ENCODE results near the gene EVC.
"Not testable (repeated sequence)": the region's sequence is repeated elsewhere in the genome, so short reads cannot be mapped to it uniquely, and the experiment has no call there.

EVC gene

DNA sequence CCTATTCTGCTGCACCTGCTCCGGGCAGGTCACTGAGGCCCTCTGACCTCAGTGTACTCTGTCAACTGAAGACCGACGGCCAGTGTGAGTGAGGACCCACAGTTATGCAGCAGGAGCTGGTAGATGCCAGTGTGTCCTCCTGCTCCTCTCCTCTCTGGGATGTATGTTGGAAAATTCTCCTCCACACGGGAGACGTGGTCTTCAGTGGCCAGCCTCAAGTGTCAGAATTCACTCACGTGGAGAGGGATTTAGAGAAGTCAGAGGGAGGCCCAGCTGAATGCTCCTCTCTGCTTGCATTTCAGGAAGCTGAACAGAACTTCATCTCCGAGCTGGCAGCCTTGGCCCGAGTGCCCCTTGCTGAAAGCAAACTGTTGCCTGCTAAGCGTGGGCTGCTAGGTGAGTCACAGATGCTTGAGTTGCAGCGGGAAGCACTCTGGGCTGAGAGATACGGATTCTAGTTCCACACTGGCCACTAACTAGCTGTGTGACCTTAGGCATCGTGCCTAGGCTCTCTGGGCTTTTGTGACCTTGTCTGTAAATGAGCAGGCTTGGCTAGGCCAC, 98.3 kb downstream of the EVC start:
- peaks cover 2% of the 10 kb centered on the region for H3K79me1 ChIP-seq (ENCODE audit: low read depth, low read length)

DNA sequence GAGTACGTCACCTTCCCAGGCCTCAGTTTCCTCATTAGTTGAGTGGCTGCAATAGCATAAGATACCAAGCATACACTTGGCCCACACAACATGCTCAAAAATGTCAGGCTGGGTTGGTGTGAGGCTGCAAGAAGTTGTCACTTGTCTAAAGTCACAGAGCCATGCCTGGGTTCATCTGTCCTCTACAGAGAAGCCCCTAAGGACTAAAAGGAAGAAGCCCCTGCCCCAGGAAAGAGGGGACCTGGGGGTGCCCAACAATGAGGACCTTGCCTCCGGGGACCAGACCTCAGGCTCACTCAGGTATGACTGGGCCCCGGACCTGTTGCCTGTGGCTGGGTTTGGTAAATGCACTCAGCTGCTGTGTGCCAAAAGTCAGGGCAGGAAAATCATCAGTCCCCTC, 99.2 kb downstream of the EVC start:
- no peak overlapping the region for H2BK5ac ChIP-seq (ENCODE audit: low read length)
- H3K36me3 ChIP-seq (replicated peaks in 1 of 2; ENCODE audit: control insufficient read depth in 2 of 2, insufficient read depth in 2 of 2, low read length in 2 of 2) = peaks cover 19 to 76% of the 10 kb centered on the region in 2 donors
- H3K9ac ChIP-seq (ENCODE audit: low read depth, low read length, poor library complexity) = no peak overlapping the region
- no peak overlapping the region for H3K23ac ChIP-seq (ENCODE audit: low read depth, low read length, poor library complexity)
- no peak overlapping the region for H2AK5ac ChIP-seq (ENCODE audit: low read depth, low read length)
- no CpG with 5 or more reads among the region's 3 CpGs for WGBS, 2 donors (ENCODE audit: extremely low coverage in 2 of 2, insufficient read length in 2 of 2, insufficient replicate concordance in 1 of 2)
- DNase-seq (ENCODE audit: low spot score) = no peak
- H2BK15ac ChIP-seq (ENCODE audit: low read length) = no peak overlapping the region
- no peak overlapping the region for H3K4me2 ChIP-seq (ENCODE audit: insufficient read depth, low read length, poor library complexity, severe bottlenecking)
- no peak overlapping the region for H3K14ac ChIP-seq (ENCODE audit: low read length)
- H3K27ac ChIP-seq (replicated peaks; ENCODE audit: low read length) = no peak overlapping the region
- H2BK120ac ChIP-seq (ENCODE audit: low read depth, low read length) = no peak overlapping the region
- H3K27me3 ChIP-seq (ENCODE audit: control insufficient read depth in 3 of 3, insufficient read depth in 3 of 3, low read depth in 1 of 3, low read length in 3 of 3) = no peaks in the 10 kb centered on the region
- H3K4me1 ChIP-seq (ENCODE audit: control insufficient read depth in 2 of 2, insufficient read depth in 1 of 2, low read depth in 1 of 2, low read length in 2 of 2) = peaks cover 0 to under 1% of the 10 kb centered on the region in 2 donors
- H3K4me3 ChIP-seq (ENCODE audit: low read length in 2 of 2) = no peak overlapping the region
- H4K8ac ChIP-seq (ENCODE audit: low read depth, low read length) = no peak overlapping the region
- no peak overlapping the region for H2AFZ ChIP-seq (ENCODE audit: low read length)
- no peaks in the 10 kb centered on the region for H3K9me3 ChIP-seq (replicated peaks in 1 of 2; ENCODE audit: control insufficient read depth in 2 of 2, insufficient read depth in 1 of 2, low read depth in 1 of 2, low read length in 2 of 2)
- H4K91ac ChIP-seq (ENCODE audit: low read depth, low read length, poor library complexity) = no peak overlapping the region
- H3K79me1 ChIP-seq (ENCODE audit: low read depth, low read length) = peaks cover 4% of the 10 kb centered on the region
- H2BK12ac ChIP-seq (ENCODE audit: low read length) = no peak overlapping the region
- no peak overlapping the region for H3K4ac ChIP-seq (ENCODE audit: low read length)
- no peak overlapping the region for H3K18ac ChIP-seq (ENCODE audit: low read length)

More for the DNA sequence above, 98.3 kb downstream of the EVC start:
- Histone ChIP-seq H2BK12ac (ENCODE audit: low read length) (no peak overlapping the region), H3K36me3 (replicated peaks in 1 of 2; ENCODE audit: control insufficient read depth in 2 of 2, insufficient read depth in 2 of 2, low read length in 2 of 2) (peaks cover 20 to 79% of the 10 kb centered on the region in 2 donors), H3K23ac (ENCODE audit: low read depth, low read length, poor library complexity) (no peak overlapping the region), H4K8ac (ENCODE audit: low read depth, low read length) (no peak overlapping the region), H3K4ac (ENCODE audit: low read length) (no peak overlapping the region), H3K27ac (replicated peaks; ENCODE audit: low read length) (no peak overlapping the region), H2BK5ac (ENCODE audit: low read length) (no peak overlapping the region), H2AK5ac (ENCODE audit: low read depth, low read length) (no peak overlapping the region), H2BK120ac (ENCODE audit: low read depth, low read length) (no peak overlapping the region), H3K4me3 (ENCODE audit: low read length in 2 of 2) (no peak overlapping the region), H4K91ac (ENCODE audit: low read depth, low read length, poor library complexity) (no peak overlapping the region), H3K14ac (ENCODE audit: low read length) (no peak overlapping the region), H2AFZ (ENCODE audit: low read length) (no peak overlapping the region), H3K27me3 (ENCODE audit: control insufficient read depth in 3 of 3, insufficient read depth in 3 of 3, low read depth in 1 of 3, low read length in 3 of 3) (no peaks in the 10 kb centered on the region), H3K9me3 (replicated peaks in 1 of 2; ENCODE audit: control insufficient read depth in 2 of 2, insufficient read depth in 1 of 2, low read depth in 1 of 2, low read length in 2 of 2) (no peaks in the 10 kb centered on the region), H3K4me1 (ENCODE audit: control insufficient read depth in 2 of 2, insufficient read depth in 1 of 2, low read depth in 1 of 2, low read length in 2 of 2) (no peaks in the 10 kb centered on the region), H3K9ac (ENCODE audit: low read depth, low read length, poor library complexity) (no peak overlapping the region), H3K18ac (ENCODE audit: low read length) (no peak overlapping the region), H2BK15ac (ENCODE audit: low read length) (no peak overlapping the region), H3K4me2 (ENCODE audit: insufficient read depth, low read length, poor library complexity, severe bottlenecking) (no peak overlapping the region)
- no peak for DNase-seq (ENCODE audit: low spot score)
- no CpG with 5 or more reads among the region's 12 CpGs for WGBS, 2 donors (ENCODE audit: extremely low coverage in 2 of 2, insufficient read length in 2 of 2, insufficient replicate concordance in 1 of 2)

DNA sequence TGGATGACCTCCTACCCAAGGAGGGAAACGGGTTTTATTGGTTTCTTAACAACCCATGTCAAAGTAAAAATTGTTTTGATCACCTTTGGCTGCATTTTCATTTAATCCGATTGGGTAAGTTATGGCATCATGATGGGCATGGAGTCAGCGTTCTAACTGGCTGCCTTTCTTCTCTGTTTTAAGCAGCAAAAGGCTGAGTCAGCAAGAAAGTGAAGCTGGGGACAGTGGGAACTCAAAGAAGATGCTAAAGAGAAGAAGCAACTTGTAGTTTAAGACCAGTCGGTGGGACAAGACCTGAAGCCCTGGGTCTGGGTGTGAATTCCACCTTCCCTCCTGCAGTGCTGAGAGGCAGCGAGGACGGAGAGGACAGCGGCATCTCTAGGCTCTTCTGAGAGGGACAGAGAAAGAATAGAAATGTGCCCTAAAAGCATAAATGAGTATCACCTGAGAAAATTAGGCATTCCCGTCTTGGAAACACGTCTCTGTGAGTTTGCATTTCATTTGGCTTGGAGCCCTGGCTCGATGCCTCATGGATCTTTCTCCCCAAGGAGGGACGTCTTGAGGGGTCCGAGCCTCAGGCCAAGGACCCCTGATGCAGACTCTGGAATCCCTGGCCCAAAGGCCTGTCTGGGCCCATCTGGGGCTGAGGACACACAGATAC, 99.9 kb downstream of the EVC start:
- H4K8ac ChIP-seq (ENCODE audit: low read depth, low read length) = no peak overlapping the region
- H3K36me3 ChIP-seq (replicated peaks in 1 of 2; ENCODE audit: control insufficient read depth in 2 of 2, insufficient read depth in 2 of 2, low read length in 2 of 2) = peaks cover 20 to 79% of the 10 kb centered on the region in 2 donors
- no peaks in the 10 kb centered on the region for H3K9me3 ChIP-seq (replicated peaks in 1 of 2; ENCODE audit: control insufficient read depth in 2 of 2, insufficient read depth in 1 of 2, low read depth in 1 of 2, low read length in 2 of 2)
- H3K9ac ChIP-seq (ENCODE audit: low read depth, low read length, poor library complexity) = no peak overlapping the region
- WGBS, 2 donors (ENCODE audit: extremely low coverage in 2 of 2, insufficient read length in 2 of 2, insufficient replicate concordance in 1 of 2) = no CpG with 5 or more reads among the region's 12 CpGs
- H3K4me2 ChIP-seq (ENCODE audit: insufficient read depth, low read length, poor library complexity, severe bottlenecking) = no peak overlapping the region
- no peak overlapping the region for H3K4ac ChIP-seq (ENCODE audit: low read length)
- DNase-seq (ENCODE audit: low spot score) = no peak
- peaks cover 0 to 5% of the 10 kb centered on the region in 2 donors for H3K4me1 ChIP-seq (ENCODE audit: control insufficient read depth in 2 of 2, insufficient read depth in 1 of 2, low read depth in 1 of 2, low read length in 2 of 2)
- H2BK12ac ChIP-seq (ENCODE audit: low read length) = no peak overlapping the region
- H4K91ac ChIP-seq (ENCODE audit: low read depth, low read length, poor library complexity) = no peak overlapping the region
- H3K27me3 ChIP-seq (ENCODE audit: control insufficient read depth in 3 of 3, insufficient read depth in 3 of 3, low read depth in 1 of 3, low read length in 3 of 3) = no peaks in the 10 kb centered on the region
- no peak overlapping the region for H3K23ac ChIP-seq (ENCODE audit: low read depth, low read length, poor library complexity)
- no peak overlapping the region for H2BK5ac ChIP-seq (ENCODE audit: low read length)
- H2BK15ac ChIP-seq (ENCODE audit: low read length) = no peak overlapping the region
- H2AFZ ChIP-seq (ENCODE audit: low read length) = no peak overlapping the region
- no peak overlapping the region for H2BK120ac ChIP-seq (ENCODE audit: low read depth, low read length)
- no peak overlapping the region for H2AK5ac ChIP-seq (ENCODE audit: low read depth, low read length)
- no peak overlapping the region for H3K14ac ChIP-seq (ENCODE audit: low read length)
- H3K4me3 ChIP-seq (ENCODE audit: low read length in 2 of 2) = no peak overlapping the region
- H3K79me1 ChIP-seq (ENCODE audit: low read depth, low read length) = peaks cover 4% of the 10 kb centered on the region
- no peak overlapping the region for H3K18ac ChIP-seq (ENCODE audit: low read length)
- H3K27ac ChIP-seq (replicated peaks; ENCODE audit: low read length) = no peak overlapping the region

DNA sequence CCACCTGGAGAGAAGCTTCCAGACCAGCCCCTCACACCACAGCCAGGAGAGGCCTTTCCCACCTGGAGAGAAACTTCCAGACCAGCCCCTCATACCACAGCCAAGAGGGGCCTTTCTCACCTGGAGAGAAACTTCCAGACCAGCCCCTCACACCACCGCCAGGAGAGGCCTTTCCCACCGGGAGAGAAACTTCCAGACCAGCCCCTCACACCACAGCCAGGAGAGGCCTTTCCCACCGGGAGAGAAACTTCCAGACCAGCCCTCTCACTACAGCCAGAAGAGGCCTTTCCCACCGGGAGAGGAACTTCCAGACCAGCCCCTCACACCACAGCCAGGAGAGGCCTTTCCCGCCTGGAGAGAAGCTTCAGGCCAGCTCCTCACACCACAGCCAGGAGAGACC, 101.1 kb downstream of the EVC start:
- H2BK120ac ChIP-seq (ENCODE audit: low read depth, low read length); H3K27me3 ChIP-seq (ENCODE audit: control insufficient read depth in 3 of 3, insufficient read depth in 3 of 3, low read depth in 1 of 3, low read length in 3 of 3); H4K91ac ChIP-seq (ENCODE audit: low read depth, low read length, poor library complexity); H3K79me1 ChIP-seq (ENCODE audit: low read depth, low read length); H3K4me1 ChIP-seq (ENCODE audit: control insufficient read depth in 2 of 2, insufficient read depth in 1 of 2, low read depth in 1 of 2, low read length in 2 of 2); H3K4ac ChIP-seq (ENCODE audit: low read length); H3K9ac ChIP-seq (ENCODE audit: low read depth, low read length, poor library complexity); H2AFZ ChIP-seq (ENCODE audit: low read length); DNase-seq (ENCODE audit: low spot score); H3K14ac ChIP-seq (ENCODE audit: low read length); H2AK5ac ChIP-seq (ENCODE audit: low read depth, low read length); H3K18ac ChIP-seq (ENCODE audit: low read length); H3K4me2 ChIP-seq (ENCODE audit: insufficient read depth, low read length, poor library complexity, severe bottlenecking); H2BK15ac ChIP-seq (ENCODE audit: low read length); H3K27ac ChIP-seq (replicated peaks; ENCODE audit: low read length); H2BK12ac ChIP-seq (ENCODE audit: low read length); H3K4me3 ChIP-seq (ENCODE audit: low read length in 2 of 2); H3K9me3 ChIP-seq (replicated peaks in 1 of 2; ENCODE audit: control insufficient read depth in 2 of 2, insufficient read depth in 1 of 2, low read depth in 1 of 2, low read length in 2 of 2); H3K23ac ChIP-seq (ENCODE audit: low read depth, low read length, poor library complexity); H4K8ac ChIP-seq (ENCODE audit: low read depth, low read length); H2BK5ac ChIP-seq (ENCODE audit: low read length): not testable (repeated sequence)
- no CpG with 5 or more reads among the region's 5 CpGs for WGBS, 2 donors (ENCODE audit: extremely low coverage in 2 of 2, insufficient read length in 2 of 2, insufficient replicate concordance in 1 of 2)
- H3K36me3 ChIP-seq (replicated peaks in 1 of 2; ENCODE audit: control insufficient read depth in 2 of 2, insufficient read depth in 2 of 2, low read length in 2 of 2) = peaks cover 23 to 84% of the 10 kb centered on the region in 2 donors

All from neuronal stem cell (in vitro differentiated cells).